PC-3 (cell line): Measurements from ENCODE around the gene AMZ1.

Experiments used
- EZH2 ChIP-seq: fragments of 300-600 bp; sonication (generic); IDR thresholded peaks from one replicate; pipeline ENCODE4 v1.6.1; 2017; ENCODE audit warnings: antibody characterized with exemption, mild to moderate bottlenecking, low read length; ENCODE audit not compliant: unreplicated experiment
- TF ChIP-seq, protein P1 (sequence below): fragments of 300-600 bp; sonication (generic); conservative IDR thresholded peaks from 2 replicates; pipeline ENCODE4 v1.5.1; 2017; ENCODE audit warnings: antibody characterized with exemption, low read depth, mild to moderate bottlenecking, low read length

DNA sequence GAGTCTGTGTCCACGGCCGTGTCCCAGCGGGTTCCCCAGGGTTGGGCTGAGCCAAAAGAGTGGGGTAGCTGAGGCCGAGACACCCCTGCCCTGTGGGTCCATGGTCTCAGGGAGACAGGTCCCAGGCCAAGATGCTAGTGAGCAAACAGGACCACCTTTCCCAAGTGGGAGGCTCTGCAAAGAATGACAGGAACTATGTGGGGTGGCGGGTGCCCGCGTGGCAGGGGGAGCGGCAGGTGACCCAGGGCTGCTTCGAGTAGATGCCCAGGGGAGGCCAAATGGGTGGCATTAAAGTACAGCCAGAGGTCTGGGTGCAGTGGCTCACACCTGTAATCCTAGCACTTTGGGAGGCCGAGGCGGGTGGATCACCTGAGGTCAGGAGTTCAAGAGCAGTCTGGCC, 38.0 kb upstream of the AMZ1 start:
- TF ChIP-seq, protein P1, sequence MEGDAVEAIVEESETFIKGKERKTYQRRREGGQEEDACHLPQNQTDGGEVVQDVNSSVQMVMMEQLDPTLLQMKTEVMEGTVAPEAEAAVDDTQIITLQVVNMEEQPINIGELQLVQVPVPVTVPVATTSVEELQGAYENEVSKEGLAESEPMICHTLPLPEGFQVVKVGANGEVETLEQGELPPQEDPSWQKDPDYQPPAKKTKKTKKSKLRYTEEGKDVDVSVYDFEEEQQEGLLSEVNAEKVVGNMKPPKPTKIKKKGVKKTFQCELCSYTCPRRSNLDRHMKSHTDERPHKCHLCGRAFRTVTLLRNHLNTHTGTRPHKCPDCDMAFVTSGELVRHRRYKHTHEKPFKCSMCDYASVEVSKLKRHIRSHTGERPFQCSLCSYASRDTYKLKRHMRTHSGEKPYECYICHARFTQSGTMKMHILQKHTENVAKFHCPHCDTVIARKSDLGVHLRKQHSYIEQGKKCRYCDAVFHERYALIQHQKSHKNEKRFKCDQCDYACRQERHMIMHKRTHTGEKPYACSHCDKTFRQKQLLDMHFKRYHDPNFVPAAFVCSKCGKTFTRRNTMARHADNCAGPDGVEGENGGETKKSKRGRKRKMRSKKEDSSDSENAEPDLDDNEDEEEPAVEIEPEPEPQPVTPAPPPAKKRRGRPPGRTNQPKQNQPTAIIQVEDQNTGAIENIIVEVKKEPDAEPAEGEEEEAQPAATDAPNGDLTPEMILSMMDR: no peak
- no peak for TF ChIP-seq EZH2
